HEK293T (cell line): Measurements from ENCODE around the gene PPOX.

Experiments
- SP1 ChIP-seq: fragments of 450-650 bp; IDR thresholded peaks from 2 replicates; pipeline ENCODE4 v1.6.1; 2017
- TF ChIP-seq, protein P1 (sequence below): fragments of 450-650 bp; IDR thresholded peaks from 2 replicates; pipeline ENCODE4 v1.6.1; 2016

DNA sequence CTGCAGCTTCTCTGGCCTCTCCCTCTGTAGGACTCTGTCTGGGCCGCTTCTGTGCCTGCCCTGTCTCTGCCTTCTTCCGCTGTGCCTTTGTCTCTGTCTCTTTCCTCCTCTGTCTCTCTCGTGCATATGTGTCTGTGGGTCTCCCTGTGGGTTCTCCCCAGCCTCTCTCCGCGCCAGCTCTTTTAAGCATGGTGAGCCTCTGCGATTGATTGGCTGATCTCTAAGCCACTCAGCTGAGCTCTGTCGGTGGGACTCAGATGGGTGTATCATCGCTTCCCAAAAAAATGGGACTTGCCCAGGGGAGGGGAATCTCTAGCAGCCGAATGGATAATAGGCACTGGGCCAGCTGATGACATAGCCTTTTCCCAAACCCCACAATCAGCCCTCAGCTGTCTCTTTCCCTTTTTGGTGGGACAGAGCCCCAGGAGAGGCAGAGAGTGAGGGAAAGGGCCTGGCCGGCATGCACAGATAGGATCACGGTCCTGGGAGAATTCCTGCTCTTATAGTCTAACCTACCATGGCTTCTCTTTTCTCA lies 32.7 kb downstream of the PPOX start, which contains the start of gene ADAMTS4:
- no peak for TF ChIP-seq SP1
- TF ChIP-seq, protein P1, sequence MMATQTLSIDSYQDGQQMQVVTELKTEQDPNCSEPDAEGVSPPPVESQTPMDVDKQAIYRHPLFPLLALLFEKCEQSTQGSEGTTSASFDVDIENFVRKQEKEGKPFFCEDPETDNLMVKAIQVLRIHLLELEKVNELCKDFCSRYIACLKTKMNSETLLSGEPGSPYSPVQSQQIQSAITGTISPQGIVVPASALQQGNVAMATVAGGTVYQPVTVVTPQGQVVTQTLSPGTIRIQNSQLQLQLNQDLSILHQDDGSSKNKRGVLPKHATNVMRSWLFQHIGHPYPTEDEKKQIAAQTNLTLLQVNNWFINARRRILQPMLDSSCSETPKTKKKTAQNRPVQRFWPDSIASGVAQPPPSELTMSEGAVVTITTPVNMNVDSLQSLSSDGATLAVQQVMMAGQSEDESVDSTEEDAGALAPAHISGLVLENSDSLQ, result peak; percentile 69; the same call in 1 of the 2 replicates
